Activated T-cell treated with anti-CD3 and anti-CD28 coated beads, Interleukin-2, amount 50 U/mL, for 1 hour (primary cell): ENCODE results near the gene CNP.
"Not testable (repeated sequence)": the region's sequence is repeated elsewhere in the genome, so short reads cannot be mapped to it uniquely, and the experiment has no call there.

Experiments
- DNase-seq: peaks from one replicate; pipeline ENCODE4 v3.0.0-alpha.2; 2020

The CNP gene

DNA sequence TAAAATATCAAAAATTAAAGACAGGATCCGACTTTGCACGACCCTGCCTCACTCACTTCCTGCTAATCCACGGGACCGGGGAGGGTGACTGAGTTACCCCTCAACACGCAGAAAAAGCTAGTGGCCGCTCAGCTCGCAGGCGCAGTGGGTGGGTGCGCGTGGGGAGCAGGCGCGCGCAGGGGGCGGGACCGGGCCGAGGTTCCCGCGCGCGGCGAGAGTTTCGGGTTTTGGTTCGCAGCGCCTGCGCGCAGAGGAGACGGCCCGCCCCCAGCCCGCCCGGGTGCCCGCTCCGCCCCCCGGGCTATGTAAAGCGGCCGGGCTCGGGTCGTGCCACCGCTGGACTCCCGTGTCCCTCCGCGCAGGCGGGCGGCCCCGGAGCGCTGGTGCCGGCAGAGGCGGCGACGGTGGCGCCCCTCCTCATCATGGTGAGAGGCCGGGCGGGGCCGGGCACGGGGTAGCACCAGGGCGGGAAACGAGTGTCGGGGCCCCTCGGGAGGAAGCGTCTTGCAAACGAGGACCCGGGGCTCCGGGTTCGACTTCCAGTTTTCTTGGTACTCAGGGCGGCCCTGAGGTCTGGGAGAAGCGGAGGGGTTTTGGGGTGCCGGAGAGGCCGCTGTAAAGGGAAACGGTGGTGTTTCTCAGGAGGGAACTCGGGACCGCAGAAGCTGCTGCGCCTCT lies at the start of gene CNP:
Gene CNP, plus strand, starts transcription at position 333 of the 678 bp plus-strand sequence. Its CDS starts 90 bp downstream, at position 423.
- peak; percentile 93 for DNase-seq

DNA sequence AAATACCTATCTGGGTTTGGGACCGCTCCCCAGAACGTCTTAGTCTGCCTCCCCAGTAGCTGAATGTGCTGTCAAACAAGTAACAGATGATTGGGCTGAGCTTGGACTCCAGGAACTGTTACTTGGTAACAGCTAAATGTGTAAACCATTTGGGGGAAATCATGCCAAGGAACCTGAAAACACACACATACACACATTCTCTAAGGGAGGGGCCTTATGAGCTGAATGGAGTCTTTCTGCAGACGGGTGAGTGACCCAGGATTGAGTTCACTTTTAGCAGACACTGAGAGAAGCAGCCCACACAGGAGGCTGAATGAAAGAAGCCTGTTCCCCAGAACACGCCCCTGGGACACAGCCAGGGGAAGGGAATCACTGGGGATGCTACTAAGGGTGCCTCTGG lies 49.4 kb upstream of the CNP start:
- DNase-seq, result no peak

DNA sequence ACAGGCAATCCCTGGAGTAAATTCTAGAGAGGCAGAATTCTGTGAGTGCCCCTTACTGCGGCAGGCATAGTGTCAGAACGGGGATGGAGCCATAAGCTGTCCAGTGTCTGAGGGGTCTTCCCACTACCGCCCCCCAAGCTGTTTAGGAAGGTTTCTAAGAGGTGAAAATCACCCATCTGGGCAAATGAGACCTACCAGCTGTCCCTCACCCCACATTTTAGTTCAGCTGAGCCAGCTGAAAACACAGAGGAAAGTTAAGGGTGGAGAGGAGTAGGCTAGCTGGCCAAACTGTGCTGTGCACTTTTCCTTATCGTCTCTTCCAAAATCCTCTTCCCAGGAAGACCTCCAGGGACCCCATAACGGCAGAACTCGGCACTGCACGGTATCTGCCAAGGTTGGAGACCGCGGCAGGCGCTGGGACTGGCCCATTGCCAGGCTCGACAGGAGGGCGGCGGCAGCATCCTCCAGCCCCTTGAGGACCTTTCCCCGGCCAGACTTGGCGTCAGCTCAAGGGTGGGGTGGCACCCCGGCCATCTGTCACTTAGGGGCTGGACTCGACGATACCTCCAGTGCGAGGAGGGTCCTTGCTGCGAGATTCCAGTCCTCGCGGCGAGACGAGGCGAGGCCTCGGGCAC lies 48.8 kb upstream of the CNP start:
- DNase-seq, result peak; percentile 59

DNA sequence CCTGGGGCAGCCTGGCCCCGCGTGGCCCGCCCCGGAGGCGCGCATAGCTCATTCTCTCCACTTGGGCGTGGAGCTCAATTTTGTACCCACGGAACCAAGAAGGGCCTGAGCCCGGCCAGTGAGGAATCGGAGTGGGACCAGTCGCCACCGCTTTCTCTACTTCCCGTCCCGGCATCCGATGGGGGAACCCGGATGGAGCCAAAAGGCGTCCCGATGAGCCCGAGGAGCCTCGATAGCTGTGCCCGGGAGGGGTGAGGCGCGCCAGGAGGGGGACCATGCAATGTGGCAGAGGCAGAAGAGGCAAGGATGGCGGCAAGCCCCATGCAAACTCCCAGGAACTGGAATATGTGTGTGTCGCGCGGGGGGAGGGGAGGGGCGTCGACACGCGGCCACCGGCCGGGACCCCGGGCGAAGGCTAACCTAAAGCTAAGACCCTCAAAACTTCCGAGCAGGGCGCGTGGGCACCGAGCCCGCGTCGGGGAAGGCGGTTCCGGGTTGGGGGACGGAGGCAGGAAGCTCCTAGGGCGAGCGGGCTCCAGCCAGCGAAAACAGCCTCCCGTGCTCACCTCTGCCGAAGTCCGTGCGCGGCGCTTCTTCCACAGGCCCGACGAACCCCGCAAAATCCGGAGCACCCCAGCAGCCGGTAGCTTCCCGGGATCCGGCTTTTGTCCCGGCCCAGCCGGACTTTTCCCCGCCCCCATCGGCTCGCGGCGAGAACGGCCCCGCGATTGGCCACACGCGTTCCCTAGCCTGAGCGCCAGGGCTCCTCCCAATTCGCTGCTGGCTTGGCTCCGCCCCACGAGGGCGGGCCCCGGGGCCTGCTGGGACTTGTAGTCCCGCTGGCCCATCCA lies 48.1 kb upstream of the CNP start, which contains the start of gene ACLY:
Gene ACLY, minus strand, starts transcription at position 638 of the 851 bp plus-strand sequence. CDS start 5,078 bp downstream, outside the sequence.
- peak; percentile 96 for DNase-seq

DNA sequence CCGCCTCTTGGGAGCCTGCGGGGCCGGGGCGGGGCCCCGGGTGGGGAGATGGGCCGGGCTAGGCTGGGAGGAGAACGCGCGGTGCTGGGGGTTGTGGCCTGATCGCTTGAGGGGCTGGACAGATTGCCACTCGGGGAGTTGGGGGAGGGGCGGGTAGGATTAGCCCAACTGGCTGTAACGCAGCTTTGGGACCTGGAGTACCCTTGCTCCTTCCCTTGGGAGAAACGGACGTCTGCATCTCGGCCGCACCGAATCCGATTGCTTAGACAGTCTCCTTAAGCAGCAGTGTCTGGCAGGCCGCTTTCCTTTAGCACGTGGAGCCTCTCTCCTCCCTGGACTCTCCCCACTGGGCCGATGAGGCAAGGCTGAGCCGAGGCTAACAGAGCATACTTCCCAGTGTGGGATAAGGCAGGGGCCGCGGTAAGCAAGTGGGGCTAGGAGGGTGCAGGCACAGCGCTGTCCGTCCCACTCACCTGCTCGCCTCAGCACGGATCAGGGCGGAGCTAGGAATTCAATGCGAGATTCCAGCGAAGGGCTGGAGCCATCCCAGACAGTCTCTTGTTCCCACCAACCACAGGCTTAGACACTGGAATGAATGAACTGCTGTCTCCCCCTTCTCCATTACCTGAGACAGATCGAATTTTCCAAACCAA lies 47.3 kb upstream of the CNP start:
- DNase-seq, result no peak

DNA sequence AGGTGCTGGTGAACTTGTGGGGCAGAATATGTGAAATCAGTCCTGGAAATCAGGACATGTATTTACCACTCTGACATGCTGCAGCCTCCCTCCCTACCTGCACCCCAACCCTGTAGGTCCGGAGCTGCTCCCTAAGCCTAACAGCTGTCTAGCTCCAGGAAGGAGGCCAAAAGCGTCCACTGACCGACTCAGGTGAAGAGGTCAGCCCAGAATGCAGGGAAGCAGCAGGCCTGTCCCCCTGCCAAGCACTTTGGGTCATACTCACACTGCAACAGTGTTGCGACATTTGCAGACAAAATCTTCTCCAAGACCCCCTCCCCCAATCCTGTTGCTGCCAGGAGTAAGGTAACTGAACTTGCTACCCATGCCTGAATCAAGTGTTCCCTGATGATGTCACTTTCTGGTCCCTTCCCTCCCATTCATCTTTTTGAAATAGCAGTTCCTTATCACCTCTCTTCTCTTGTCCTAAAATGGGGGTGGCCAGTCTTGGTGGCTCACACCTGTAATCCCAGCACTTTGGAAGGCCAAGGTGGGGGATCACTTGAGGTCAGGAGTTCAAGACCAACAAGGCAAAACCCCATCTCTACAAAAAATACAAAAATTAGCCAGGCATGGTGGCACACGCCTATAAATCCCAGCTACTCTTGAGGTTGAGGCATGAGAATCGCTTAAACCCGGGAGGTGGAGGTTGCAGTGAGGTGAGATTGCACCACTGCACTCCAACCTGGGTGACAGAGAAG lies 46.6 kb upstream of the CNP start:
- no peak for DNase-seq

DNA sequence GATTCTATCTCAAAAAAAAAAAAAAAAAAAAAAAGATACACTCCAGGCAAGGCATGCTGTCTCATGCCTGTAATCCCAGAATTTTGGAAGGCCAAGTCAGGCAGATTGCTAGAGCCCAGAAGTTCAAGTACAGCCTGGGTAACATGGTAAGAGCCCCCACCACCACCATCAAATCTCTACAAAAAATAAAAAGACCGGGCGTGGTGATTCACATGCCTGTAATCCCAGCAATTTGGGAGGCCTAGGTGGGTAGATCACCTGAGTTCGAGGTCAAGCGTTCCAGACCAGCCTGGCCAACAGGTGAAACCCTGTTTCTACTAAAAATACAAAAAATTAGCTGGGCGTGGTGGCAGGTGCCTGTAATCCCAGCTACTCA lies 46.0 kb upstream of the CNP start:
- DNase-seq, result no peak

DNA sequence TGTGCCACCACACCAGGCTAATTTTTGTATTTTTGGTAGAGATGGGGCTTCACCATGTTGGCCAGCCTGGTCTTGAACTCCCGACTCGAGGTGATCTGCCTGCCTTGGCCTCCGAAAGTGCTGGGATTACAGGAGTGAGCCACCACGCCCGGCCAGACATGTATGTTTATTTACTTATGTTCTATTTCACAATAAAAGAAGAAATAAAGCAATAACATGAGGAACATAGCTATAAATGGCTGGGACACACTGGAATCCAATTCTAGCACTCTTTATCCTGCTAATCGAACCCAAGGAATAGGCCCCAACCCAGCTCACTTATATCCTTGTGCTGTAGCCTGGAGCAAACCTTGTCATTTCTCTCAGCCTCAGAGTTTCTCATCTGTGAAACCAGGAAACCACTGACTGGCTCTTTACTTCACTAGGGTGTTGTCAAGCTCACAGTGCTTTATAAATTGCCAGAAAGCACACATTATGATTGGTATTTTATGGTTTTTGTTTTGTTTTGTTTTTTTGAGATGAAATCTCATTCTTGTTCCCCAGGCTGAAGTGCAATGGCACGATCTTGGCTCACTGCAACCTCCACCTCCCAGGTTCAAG lies 40.5 kb upstream of the CNP start:
- no peak for DNase-seq

DNA sequence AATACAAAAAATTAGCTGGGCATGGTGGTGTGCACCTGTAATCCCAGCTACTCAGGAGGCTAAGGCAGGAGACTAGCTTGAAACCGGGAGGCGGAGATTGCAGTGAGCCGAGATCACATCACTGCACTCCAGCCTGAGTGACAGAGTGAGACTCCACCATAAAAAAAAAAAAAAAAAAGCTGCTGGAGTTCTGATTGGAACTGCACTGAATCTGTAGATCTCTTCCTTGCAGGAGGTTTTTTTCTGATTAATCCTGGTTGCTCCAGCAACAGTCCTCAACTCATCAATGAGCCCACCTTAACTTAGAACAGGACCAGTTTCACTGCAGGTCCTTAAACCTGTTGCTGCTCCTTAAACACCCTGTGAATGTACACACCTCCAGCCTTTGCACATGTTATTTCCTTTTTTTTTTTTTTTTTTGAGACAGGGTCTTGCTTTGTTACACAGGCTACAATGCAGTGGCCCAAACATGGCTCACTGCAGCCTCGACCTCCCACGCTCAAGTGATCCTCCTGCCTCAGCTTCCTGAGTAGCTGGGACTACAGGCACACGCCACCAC lies 37.8 kb upstream of the CNP start:
- no peak for DNase-seq

DNA sequence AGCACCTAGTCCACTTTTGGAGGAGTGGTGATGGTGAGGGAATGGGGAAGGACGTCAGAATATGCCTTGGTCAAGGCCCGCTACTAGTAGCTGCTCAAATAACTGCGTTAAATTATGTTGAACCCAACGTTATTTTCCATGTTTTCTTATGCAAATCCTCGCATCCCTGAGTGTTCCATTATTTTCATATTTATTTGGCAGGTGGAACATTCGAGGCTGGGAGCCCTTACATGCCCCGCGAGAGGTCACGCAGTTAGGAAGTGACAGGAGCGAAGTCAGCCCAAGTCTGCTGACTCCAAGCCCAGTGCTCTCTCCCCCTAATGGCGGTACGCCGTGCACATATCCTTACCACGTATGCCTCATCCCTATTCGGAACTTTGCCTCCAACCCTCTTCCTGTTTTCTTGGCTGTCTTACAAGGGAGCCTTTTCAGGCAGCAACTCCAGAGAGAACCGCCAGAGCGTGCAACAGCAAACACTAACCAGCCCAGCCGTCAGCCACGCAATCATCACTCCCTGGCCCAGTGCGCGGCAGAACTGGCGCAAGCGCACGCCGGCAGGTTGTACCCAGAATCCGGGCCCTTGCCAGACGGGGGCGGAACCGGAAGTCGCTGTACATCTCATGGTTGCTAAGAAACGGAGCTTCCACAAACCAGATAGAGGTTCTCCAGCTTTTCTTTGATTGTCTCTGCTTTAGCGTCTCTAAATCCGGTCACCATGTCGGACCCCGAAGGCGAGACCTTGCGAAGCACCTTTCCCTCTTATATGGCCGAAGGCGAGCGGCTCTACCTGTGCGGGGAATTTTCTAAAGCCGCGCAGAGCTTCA lies 36.4 kb upstream of the CNP start, which contains the start of gene ODAD4:
Gene ODAD4, plus strand, starts transcription at position 609 of the 824 bp plus-strand sequence. Its CDS starts 107 bp downstream, at position 716.
- peak; percentile 95 for DNase-seq

DNA sequence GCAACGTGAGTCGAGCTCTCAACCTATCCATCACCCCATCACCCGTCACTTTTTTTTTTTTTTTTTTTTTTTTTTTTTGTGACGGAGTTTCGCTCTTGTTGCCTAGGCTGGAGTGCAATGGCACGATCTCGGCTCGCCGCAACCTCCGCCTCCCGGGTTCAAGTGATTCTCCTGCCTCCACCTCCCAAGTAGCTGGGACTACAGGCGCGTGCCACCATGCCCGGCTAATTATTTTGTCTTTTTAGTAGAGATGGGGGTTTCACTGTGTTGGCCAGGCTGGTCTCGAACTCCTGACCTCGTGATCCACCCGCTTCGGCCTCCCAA lies 35.8 kb upstream of the CNP start:
- not testable (repeated sequence) for DNase-seq

DNA sequence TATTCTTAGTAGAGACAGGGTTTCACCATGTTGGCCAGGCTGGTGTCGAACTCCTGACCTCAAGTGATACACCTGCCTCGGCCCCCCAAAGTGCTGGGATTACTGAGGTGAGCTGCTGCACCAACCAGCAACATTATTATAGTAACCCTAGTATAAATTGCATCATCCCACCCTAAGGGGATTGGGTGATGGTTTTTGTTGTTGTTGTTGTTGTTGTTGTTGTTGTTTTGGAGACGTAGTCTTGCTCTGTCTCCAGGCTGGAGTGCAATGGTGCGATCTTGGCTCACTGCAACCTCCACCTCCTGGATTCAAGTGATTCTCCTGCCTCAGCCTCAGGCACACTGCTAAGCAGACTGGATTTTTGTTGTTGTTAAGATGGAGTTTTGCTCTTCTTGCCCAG lies 34.9 kb upstream of the CNP start:
- DNase-seq, result not testable (repeated sequence)

DNA sequence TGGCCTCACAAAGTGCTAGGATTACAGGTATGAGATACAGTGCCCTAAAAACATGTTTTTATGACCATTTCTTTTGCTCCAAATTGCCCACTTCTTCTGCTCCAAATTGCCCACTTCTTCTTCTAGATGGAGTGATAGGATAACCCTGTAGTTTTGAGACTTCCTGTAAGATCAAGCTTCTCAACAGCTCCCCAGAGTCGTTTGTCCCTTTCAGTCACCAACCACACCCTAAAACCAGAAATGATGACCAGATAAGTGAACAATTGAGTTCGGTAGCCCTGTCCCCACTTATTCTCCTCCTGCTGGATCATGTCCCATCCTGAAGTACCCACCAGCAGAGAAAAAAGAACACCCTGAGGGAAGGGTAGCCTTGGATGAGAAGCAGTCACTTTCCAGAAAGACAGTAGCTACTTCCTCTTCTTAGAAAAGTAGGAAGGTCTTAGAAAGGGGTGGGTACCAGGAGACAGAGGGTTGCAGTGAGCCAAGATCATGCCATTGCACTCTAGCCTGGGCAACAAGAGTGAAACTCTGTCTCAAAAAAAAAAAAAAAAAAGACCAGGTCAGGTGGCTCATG lies 33.7 kb upstream of the CNP start:
- DNase-seq, result no peak

DNA sequence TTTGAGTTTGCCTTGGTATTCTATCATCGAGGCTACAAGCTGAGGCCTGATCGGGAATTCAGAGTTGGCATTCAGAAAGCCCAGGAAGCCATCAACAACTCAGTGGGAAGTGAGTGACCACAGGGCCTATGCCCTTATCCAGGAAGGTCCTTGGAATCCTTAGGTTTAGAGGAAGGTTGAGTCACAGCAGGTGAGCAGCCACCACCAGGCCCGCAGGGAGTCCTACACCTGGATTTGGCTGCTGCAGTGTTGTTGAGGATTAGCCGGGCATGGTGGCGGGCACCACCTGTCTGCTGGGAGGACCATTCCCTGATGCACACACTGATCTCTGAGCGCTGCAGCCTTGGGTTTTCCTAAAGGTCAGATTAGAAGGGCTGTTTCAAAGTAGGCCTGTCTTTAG lies 31.0 kb upstream of the CNP start:
- no peak for DNase-seq

DNA sequence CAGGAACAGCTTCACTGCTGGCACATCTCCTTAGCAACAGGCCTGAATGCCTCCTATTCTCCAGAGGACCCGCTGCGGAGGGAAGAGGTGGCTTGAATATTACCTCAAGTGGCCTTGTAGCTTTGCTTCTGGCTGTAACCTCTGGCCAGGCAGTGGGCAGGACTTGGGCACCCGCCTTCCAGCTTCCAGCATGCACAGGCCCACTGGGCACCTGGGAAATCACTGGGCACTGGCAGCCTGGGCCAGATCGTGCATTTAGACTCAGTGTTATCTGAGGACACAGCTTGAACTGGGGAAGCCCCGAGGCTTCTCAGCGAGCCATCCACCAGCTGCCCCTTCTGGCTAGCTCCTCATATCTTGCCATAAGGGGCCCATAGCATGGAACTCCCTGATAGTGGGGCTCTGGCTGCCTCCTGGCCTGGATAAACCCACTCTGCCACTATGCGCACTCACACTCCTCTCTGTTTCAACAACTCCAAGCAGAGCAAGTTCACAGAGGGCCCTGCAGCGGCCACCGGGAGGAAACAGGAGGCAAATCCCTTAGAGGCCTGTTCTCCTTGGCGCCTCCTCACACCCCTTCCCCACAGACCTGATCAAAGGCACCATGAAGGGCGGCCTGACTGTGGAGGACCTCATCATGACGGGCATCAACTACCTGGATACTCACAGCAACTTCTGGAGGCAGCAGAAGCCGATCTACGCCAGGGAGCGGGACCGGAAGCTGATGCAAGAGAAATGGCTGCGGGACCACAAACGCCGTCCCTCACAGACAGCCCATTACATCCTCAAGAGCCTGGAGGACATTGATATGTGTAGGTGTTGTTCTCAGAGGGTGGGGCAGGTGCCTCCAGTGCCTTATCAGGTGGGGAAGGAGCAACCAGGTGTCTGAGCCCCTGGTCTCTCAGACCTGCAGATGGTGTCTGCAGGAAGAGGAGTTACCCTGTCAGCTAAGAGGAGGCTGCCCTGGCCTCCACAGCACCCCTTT lies 28.3 kb upstream of the CNP start:
- DNase-seq, result no peak

DNA sequence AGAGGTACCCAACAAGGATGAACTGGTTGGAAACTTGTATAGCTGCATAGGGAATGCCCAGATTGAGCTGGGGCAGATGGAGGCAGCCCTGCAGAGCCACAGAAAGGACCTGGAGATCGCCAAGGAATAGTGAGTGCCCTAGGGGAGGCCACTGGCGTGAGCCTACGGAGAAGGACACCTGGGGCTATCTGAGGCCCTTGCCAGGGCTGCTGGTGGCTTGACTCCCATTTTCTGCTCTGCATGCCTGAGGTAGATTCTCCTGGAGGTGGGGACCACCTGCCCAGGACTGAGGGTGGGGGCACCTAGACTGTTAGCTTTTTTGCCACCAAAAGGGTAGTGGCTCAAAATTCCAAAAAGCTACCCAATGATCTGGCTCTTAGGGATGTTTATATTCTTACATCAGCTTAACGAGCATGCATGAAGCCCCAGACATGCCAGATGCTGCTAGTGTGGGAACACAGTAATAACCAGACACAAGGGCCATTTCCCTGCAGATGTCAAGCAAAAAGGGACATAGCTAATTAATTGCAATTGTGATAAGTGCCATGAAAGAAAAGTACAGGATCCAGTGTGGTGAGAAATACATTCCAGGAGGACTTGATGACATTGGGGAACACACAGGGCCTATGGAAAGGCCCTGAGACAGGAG lies 27.4 kb upstream of the CNP start:
- DNase-seq, result no peak

DNA sequence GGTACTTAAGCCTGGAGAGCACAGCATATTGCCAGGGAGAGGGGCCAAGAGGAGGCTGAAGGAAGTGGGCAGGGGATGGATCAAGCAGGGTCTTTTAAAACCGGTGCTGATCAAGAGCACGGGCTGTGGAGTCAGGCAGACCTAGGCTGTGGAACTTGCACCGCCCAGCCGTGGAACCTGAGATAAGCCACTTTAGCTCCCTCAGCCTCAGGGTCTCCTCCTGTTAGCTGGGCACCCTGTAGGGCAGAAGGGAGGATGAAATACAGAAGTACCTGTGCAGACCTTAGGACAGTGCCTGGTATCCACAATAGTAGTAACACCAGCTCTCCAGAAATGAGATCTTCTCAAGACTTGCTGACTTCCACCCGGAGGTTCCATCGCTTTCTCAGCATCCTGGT lies 26.9 kb upstream of the CNP start:
- DNase-seq, result no peak

DNA sequence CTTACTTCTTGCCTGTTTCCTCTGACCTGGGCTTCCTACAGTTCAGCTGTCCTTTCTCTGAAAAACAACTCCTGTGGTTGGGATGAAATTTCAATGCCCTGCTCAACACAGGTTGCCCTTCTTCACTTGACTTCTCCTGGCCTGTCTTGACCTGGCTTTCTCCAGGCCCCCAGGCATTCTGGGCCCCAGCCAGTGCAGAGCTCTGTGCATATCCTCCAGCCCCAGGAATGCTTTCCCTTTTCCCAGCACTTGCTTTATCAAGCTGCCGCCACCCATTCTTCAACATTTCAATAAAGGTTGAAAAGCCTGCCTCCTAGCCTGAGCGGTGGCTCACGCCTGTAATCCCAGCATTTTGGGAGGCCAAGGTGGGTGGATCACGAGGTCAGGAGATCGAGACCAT lies 25.4 kb upstream of the CNP start:
- DNase-seq, result no peak
